DMS153 (cell line): ENCODE results near the gene CDADC1.
"Not testable (repeated sequence)": the region's sequence is repeated elsewhere in the genome, so short reads cannot be mapped to it uniquely, and the experiment has no call there.

Source experiments
- DNase-seq: peaks from one replicate; lab custom pipeline; 2025; lab: John Stamatoyannopoulos, UW

CDADC1 gene

DNA sequence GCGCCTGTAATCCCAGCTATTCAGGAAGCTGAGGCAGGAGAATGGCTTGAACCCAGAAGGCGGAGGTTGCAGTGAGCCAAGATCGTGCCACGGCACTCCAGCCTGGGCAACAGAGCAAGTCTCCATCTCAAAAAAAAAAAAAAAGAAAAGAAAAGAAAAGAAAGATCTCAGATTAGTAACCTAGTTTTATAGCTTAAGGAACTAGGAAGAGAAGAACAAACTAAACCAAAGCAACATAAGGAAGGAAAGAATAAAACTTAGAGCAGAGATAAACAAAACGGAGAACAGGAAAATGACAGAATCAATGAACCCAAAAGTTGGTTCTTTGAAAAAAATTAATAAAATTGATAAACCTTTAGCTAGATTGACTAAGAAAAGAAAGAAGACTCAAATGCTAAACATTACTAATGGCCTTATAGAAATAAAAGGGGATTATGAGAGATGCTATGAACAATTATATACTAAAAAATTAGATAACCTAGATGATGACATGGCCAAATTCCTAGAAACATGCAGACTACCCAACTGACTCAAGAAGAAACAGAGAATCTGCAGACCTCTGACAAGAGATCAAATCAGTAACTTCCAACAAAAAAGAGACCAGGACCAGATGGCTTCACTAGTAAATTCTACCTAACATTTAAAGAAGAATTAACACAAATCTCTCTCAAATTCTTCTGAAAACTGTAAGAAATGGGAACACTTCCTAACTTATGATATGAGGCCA is 68.2 kb downstream of the CDADC1 start:
- no peak for DNase-seq

- no peak for DNase-seq
Observed at GRCh38 chr13:49319551-49319950, 71.8 kb downstream of the CDADC1 start.

- no peak for DNase-seq
Observed at GRCh38 chr13:49319951-49320350, 72.2 kb downstream of the CDADC1 start.

DNA sequence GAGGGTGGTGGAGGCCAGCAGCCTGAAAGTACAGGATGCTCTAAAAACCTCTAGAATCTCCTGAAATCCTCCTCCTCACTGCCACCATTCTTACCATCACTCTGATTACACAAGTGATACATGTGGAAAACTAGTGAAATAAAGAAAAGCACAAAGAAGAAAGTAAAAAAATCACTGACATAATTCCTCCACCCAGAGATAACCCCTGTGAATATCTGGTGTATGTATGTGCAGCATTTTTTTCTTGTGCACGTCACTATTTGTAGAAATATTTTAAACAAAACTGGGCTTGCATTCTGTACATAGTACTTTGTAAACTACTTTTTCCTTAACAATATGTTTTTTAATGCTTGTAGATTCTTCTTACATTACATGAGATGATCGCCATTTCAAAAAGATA is 73.2 kb downstream of the CDADC1 start:
- no peak for DNase-seq

- no peak for DNase-seq
Observed at GRCh38 chr13:49322702-49323101, 75.0 kb downstream of the CDADC1 start.

DNA sequence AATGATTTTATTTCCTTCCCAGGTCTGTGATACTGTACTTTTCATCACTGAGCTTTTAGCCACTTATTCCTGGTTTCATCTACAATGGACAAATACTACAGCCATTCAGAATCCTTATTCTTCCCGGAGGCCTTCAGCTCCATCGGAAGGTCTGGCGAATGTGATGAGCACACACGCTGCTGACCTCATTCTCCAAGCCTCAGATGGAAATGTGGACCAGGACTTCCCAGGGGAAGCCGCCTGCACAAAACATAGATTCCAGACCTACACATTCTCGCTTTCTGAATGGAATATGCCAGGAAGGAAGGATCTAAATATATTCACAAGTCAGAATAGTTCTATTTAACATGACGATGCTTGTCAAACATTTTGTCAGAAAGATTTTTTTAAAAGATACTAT is 75.6 kb downstream of the CDADC1 start:
- DNase-seq = no peak

GRCh38 chr13:49326222-49326917 is 78.6 kb downstream of the CDADC1 start:
- DNase-seq = no peak

- not testable (repeated sequence) for DNase-seq
Observed at GRCh38 chr13:49327145-49327544, 79.4 kb downstream of the CDADC1 start.

- DNase-seq = no peak
Observed at GRCh38 chr13:49329831-49330545, 82.3 kb downstream of the CDADC1 start.

GRCh38 chr13:49330546-49330864 is 82.8 kb downstream of the CDADC1 start:
- no peak for DNase-seq

- DNase-seq = no peak
Observed at GRCh38 chr13:49336655-49337054, 88.9 kb downstream of the CDADC1 start.

DNA sequence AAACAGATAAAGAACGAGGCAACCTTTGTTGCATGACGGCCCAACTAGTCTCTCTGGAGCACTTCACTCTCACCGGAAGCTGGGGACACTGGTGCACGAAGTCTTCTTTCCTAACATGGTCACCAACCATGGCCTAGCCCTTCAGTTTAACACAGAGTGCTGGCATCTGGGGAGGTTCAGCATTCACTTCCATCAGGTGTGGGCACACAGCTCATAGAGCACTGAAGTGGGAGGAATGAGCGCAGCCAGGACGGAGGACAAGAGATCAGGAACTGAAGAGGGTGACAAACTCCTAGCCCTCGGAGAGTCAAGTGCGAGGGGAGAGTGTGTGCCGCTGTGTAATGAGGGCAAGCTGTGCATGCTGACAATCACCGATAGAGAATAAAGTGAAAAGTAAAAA is 92.4 kb downstream of the CDADC1 start:
- no peak for DNase-seq

DNA sequence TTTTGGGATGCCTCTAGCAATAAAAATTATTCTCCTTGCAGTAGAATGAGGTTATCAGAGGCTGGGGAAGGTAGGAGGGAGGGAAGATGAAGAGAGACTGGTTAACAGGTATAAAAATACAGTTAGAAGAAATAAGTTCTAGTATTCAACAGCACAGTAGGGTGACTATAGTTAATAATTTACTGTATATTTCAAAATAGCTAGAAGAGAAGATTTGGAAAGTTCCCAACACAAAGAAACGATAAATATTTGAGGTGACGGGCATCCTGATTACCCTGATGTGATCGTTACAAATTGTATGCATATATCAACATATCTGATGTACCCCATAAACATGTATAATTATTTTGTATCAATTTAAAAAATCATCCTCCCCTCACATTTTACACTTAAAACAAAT is 93.8 kb downstream of the CDADC1 start:
- DNase-seq = no peak

- no peak for DNase-seq
Observed at GRCh38 chr13:49341941-49342340, 94.2 kb downstream of the CDADC1 start.

- DNase-seq = no peak
Observed at GRCh38 chr13:49342454-49342853, 94.7 kb downstream of the CDADC1 start.
